Gastroesophageal sphincter (tissue), 4 donors: ENCODE results near the gene ECHDC3. TPM values are rescaled to one million over a fixed set of nuclear protein-coding genes. Genes with fewer than 3 reads are reported as not detected.

Experiments
- ATAC-seq: fragments of 150-250 bp; one replicate; pipeline ENCODE4 v1.9.1; 2016; ENCODE audit warnings: mild to moderate bottlenecking, moderate library complexity
- H3K27ac ChIP-seq, 4 donors: fragments of 200-600 bp; sonication (generic) in 3 of 4; 1 replicate in 3 of 4; 2 replicates in 1 of 4; pipeline ENCODE4 v1.5.1; 2016 to 2019
- H3K27me3 ChIP-seq: fragments of 200-600 bp; sonication (generic); one replicate; pipeline ENCODE4 v1.5.1; 2019
- H3K36me3 ChIP-seq, 2 donors: fragments of 200-600 bp; sonication (generic); one replicate each; pipeline ENCODE4 v1.5.1; 2019; ENCODE audit warnings: control low read depth in 1 of 2
- H3K4me1 ChIP-seq, 3 donors: fragments of 200-600 bp; sonication (generic); 1 replicate in 2 of 3; 2 replicates in 1 of 3; pipeline ENCODE4 v1.5.1; 2016 to 2019; ENCODE audit warnings: control low read depth in 2 of 3
- H3K4me3 ChIP-seq, 2 donors: fragments of 200-600 bp; sonication (generic); one replicate each; pipeline ENCODE4 v1.5.1; 2019; ENCODE audit warnings: mild to moderate bottlenecking in 1 of 2, moderate library complexity in 1 of 2
- H3K9me3 ChIP-seq, 3 donors: fragments of 200-600 bp; sonication (generic); one replicate each; pipeline ENCODE4 v1.5.1; 2017 to 2019; ENCODE audit warnings: control low read depth in 2 of 3
- EP300 ChIP-seq: sonication (generic); formaldehyde crosslinking; IDR thresholded peaks from one replicate; pipeline ENCODE4 v1.6.1; 2017; ENCODE audit warnings: antibody characterized with exemption, mild to moderate bottlenecking
- POLR2A ChIP-seq, 2 donors: fragments of 450-650 bp; IDR thresholded peaks; one replicate each; pipeline ENCODE4 v1.6.1; 2017; ENCODE audit warnings: antibody characterized with exemption in 2 of 2, mild to moderate bottlenecking in 2 of 2, moderate library complexity in 1 of 2
- POLR2AphosphoS5 ChIP-seq: sonication (generic); formaldehyde crosslinking; IDR thresholded peaks from one replicate; pipeline ENCODE4 v1.6.1; 2017; ENCODE audit warnings: antibody characterized with exemption
- WGBS, 2 donors: methylation state at CpG; one replicate each; pipeline ENCODE4 v1.1.5; 2018; ENCODE audit warnings: low coverage in 1 of 2; 5-methylcytosine and 5-hydroxymethylcytosine counted together
- total RNA-seq, 4 donors: library from RNA; depleted of rRNA; stranded (reverse); fragments of >200 nt; gene quantifications; one replicate each; pipeline ENCODE4 v1.1.0, GENCODE V29; 2016
- TF ChIP-seq, protein P1 (sequence below), 4 experiments: fragments of 200-600 bp in 2 of 4; fragments of 450-650 bp in 2 of 4; sonication (generic) in 1 of 4; IDR thresholded peaks; one replicate each; pipeline ENCODE4 v1.5.1; 2017 to 2019; ENCODE audit warnings: antibody characterized with exemption in 4 of 4, mild to moderate bottlenecking in 2 of 4, moderate library complexity in 2 of 4

Gene ECHDC3
- total RNA-seq, 4 donors from 2014 or later = 7.3 to 19.3 (median 14.0) TPM

DNA sequence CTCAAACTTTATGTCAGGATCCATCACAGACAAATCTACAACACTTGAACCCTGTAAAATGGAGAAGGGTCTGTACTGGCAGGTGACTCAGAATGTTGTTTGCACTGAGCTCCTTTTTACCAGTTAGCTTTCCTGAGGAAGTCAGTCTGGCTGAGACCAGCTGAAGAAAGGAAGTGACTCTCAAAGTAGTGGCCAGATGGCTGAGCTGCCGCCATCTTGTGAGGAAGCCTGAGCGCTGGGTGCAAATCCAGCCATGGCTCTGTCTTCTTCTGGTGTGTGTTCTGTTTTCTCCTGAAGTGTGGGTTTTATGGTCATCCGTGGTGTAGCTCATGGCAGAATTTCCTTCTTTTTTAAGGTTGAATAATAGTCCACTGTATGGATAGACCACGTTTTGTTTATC is 25.5 kb upstream of the ECHDC3 start:
- no peak for ATAC-seq
- WGBS, 2 donors = 80 to 93% methylated on average over 2 to 4 of the region's 4 CpGs
- Histone ChIP-seq H3K4me3 (no peak overlapping the region), H3K9me3 (peaks cover 0 to 14% (median 0%) of the 10 kb centered on the region in 3 donors), H3K4me1 (no peaks in the 10 kb centered on the region), H3K36me3 (no peaks in the 10 kb centered on the region), H3K27ac (no peak overlapping the region), H3K27me3 (peaks cover 6% of the 10 kb centered on the region)
- TF ChIP-seq POLR2AphosphoS5 (no peak), EP300 (no peak), POLR2A (IDR thresholded peaks at IDR 0.05) (no peak)
- TF ChIP-seq, protein P1, sequence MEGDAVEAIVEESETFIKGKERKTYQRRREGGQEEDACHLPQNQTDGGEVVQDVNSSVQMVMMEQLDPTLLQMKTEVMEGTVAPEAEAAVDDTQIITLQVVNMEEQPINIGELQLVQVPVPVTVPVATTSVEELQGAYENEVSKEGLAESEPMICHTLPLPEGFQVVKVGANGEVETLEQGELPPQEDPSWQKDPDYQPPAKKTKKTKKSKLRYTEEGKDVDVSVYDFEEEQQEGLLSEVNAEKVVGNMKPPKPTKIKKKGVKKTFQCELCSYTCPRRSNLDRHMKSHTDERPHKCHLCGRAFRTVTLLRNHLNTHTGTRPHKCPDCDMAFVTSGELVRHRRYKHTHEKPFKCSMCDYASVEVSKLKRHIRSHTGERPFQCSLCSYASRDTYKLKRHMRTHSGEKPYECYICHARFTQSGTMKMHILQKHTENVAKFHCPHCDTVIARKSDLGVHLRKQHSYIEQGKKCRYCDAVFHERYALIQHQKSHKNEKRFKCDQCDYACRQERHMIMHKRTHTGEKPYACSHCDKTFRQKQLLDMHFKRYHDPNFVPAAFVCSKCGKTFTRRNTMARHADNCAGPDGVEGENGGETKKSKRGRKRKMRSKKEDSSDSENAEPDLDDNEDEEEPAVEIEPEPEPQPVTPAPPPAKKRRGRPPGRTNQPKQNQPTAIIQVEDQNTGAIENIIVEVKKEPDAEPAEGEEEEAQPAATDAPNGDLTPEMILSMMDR (IDR thresholded peaks at IDR 0.05) = no peak

DNA sequence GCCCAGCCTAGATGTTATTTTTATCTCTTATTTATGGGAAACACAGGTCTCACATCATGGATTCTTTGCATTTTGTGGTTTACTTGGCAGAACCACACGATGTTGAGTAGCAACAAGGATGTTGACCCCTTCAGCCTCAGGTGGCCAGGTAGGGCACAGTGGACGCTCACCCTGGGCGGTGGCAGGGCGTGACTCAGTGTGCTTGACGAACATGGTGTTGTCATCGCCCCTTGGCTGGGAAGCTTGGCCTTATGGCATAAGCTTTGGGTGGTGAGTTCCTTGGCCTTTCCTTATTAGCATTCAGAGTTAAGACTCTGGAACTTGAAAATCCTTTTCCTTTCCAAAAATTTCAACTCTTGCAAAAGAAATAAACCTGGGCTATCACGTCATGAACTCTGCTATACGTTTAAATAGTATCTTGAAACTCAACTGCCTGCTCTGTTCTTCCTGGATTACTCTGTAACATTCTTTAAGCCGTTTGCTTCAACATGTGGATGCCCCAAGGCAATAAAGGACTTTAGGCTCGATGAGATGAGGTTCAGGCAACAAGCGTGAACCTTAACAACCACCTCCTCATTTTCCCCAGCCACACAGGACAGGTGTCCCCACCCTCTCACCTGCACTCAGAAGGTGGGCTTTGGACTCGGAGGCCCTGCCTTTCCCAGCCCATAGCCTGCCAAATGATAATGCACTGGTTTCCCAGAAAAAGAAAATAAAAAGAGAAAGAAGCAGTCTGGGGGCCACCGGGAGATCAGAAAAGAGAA is 22.5 kb upstream of the ECHDC3 start:
- WGBS, 2 donors = 81 to 87% methylated on average over 6 to 13 of the region's 13 CpGs
- no peak for ATAC-seq
- TF ChIP-seq POLR2AphosphoS5 (no peak), POLR2A (IDR thresholded peaks at IDR 0.05) (no peak), EP300 (no peak)
- TF ChIP-seq, protein P1 (IDR thresholded peaks at IDR 0.05) = no peak
- Histone ChIP-seq H3K4me3 (no peak overlapping the region), H3K27me3 (no peaks in the 10 kb centered on the region), H3K9me3 (peaks cover 0 to 14% (median 0%) of the 10 kb centered on the region in 3 donors), H3K27ac (no peak overlapping the region), H3K4me1 (no peaks in the 10 kb centered on the region), H3K36me3 (no peaks in the 10 kb centered on the region)

DNA sequence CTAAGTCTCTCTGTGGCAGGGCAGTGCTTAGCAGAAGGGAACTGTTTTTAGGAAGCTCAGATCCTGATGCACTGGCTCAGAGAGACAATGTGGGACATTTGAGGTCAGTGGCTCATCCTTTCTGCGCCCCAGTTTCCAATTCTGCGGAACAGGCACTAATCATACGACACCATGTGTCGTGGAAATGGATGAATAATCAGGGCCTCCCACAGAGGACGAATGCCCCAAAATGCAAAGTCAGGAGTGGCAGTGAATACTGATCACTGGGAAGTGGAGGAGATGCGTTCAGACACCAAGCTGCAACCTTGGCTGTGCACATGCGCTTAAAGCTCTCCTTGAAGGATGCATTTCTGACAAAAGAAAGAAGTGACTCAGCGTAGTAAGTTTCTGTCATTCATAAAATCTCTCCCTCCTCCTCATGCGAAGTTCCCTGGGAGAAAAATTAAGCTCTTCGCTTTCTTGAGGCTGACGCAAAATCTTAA is 21.9 kb upstream of the ECHDC3 start:
- Histone ChIP-seq H3K9me3 (peaks cover 0 to 14% (median 0%) of the 10 kb centered on the region in 3 donors), H3K4me1 (no peaks in the 10 kb centered on the region), H3K36me3 (no peaks in the 10 kb centered on the region), H3K27ac (no peak overlapping the region), H3K4me3 (no peak overlapping the region), H3K27me3 (no peaks in the 10 kb centered on the region)
- ATAC-seq = no peak
- 86 to 95% methylated on average over 5 to 11 of the region's 11 CpGs for WGBS, 2 donors
- TF ChIP-seq, protein P1 (IDR thresholded peaks at IDR 0.05) = no peak
- TF ChIP-seq EP300 (no peak), POLR2A (IDR thresholded peaks at IDR 0.05) (no peak), POLR2AphosphoS5 (no peak)

DNA sequence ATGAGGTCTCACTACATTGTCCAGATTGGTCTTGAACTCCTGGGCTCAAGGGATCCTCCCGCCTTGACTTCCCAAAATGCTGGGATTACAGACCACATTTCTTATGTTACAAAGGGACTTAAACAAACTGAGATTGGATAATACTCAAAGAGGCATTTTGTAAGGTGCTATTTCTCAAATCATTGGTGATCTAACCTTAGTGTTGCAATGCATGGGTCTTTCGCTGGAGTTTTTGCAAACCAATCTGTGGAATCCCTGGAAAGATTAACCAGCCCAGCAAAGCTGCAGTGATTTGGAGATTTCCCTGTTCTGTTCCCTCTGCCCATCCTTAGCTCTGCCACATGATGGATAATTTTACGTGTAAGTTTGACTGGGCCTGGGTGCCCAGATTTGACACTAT is 20.4 kb upstream of the ECHDC3 start:
- no peaks in the 10 kb centered on the region for H3K4me1 ChIP-seq

More for the DNA sequence above, 20.4 kb upstream of the ECHDC3 start:
- Histone ChIP-seq H3K27ac (no peak overlapping the region), H3K36me3 (no peaks in the 10 kb centered on the region), H3K4me3 (no peak overlapping the region), H3K9me3 (peaks cover 0 to 6% (median 0%) of the 10 kb centered on the region in 3 donors), H3K27me3 (no peaks in the 10 kb centered on the region)
- TF ChIP-seq POLR2A (IDR thresholded peaks at IDR 0.05) (no peak), EP300 (no peak), POLR2AphosphoS5 (no peak)
- TF ChIP-seq, protein P1 (IDR thresholded peaks at IDR 0.05) = no peak
- no peak for ATAC-seq
- 81 to 85% methylated on average over 2 to 3 of the region's 3 CpGs for WGBS, 2 donors
